ENCODE measurements around the gene DCTD. TPM values are rescaled to one million over a fixed set of nuclear protein-coding genes. Genes with fewer than 3 reads are reported as not detected.

Gene DCTD
- total RNA-seq, 3 donors from 2014 or later: 46.0 to 75.2 (median 48.2) TPM

GRCh38 chr4:182931691-182932345, 14.6 kb upstream of the DCTD start:
- H3K4me1 ChIP-seq: no peaks in the 10 kb centered on the region
- no peak for TF ChIP-seq POLR2AphosphoS5 (IDR thresholded peaks at IDR 0.05)
- TF ChIP-seq POLR2A (IDR thresholded peaks at IDR 0.05): no peak
- TF ChIP-seq CTCF (IDR thresholded peaks at IDR 0.05): no peak
- intact Hi-C loops (cut with DNase I; ENCODE audit: low total_unique reads): loop anchor here (10.0 kb wide), 1 partner anchor 323 kb away; no protein-coding TSS in a partner anchor
- H3K27me3 ChIP-seq: no peaks in the 10 kb centered on the region
- DNase-seq (ENCODE audit: low spot score in 2 of 2): no peak
- no peak overlapping the region for H3K4me3 ChIP-seq
- no peaks in the 10 kb centered on the region for H3K9me3 ChIP-seq
- no peaks in the 10 kb centered on the region for H3K36me3 ChIP-seq
- no peak overlapping the region for H3K27ac ChIP-seq

GRCh38 chr4:182930889-182931288, 13.7 kb upstream of the DCTD start:
- no peak for TF ChIP-seq CTCF (IDR thresholded peaks at IDR 0.05)
- no peak for TF ChIP-seq POLR2AphosphoS5 (IDR thresholded peaks at IDR 0.05)
- no peak for TF ChIP-seq POLR2A (IDR thresholded peaks at IDR 0.05)
- Histone ChIP-seq H3K27me3 (no peaks in the 10 kb centered on the region), H3K9me3 (no peaks in the 10 kb centered on the region), H3K36me3 (no peaks in the 10 kb centered on the region), H3K4me1 (no peaks in the 10 kb centered on the region), H3K27ac (no peak overlapping the region), H3K4me3 (no peak overlapping the region)
- intact Hi-C loops (cut with DNase I; ENCODE audit: low total_unique reads): loop anchor here (10.0 kb wide), 1 partner anchor 324 kb away; no protein-coding TSS in a partner anchor
- DNase-seq (ENCODE audit: low spot score in 2 of 2): no peak

- no peak overlapping the region for H3K27ac ChIP-seq
- no peaks in the 10 kb centered on the region for H3K4me1 ChIP-seq
- DNase-seq (ENCODE audit: low spot score in 2 of 2): no peak
- no peaks in the 10 kb centered on the region for H3K36me3 ChIP-seq
- H3K27me3 ChIP-seq: no peaks in the 10 kb centered on the region
- TF ChIP-seq POLR2A (IDR thresholded peaks at IDR 0.05): no peak
- no peak for TF ChIP-seq POLR2AphosphoS5 (IDR thresholded peaks at IDR 0.05)
- no peak for TF ChIP-seq CTCF (IDR thresholded peaks at IDR 0.05)
- intact Hi-C loops (cut with DNase I; ENCODE audit: low total_unique reads): no loop called here
- H3K9me3 ChIP-seq: no peaks in the 10 kb centered on the region
- no peak overlapping the region for H3K4me3 ChIP-seq
Observed at GRCh38 chr4:182929296-182929695, 12.1 kb upstream of the DCTD start.

- no peak for TF ChIP-seq CTCF (IDR thresholded peaks at IDR 0.05)
- TF ChIP-seq POLR2AphosphoS5 (IDR thresholded peaks at IDR 0.05): no peak
- no peak for TF ChIP-seq POLR2A (IDR thresholded peaks at IDR 0.05)
- intact Hi-C loops (cut with DNase I; ENCODE audit: low total_unique reads): no loop called here
- no peak overlapping the region for H3K27ac ChIP-seq
- no peaks in the 10 kb centered on the region for H3K4me1 ChIP-seq
- no peaks in the 10 kb centered on the region for H3K27me3 ChIP-seq
- H3K4me3 ChIP-seq: no peak overlapping the region
- DNase-seq (ENCODE audit: low spot score in 2 of 2): no peak
- no peaks in the 10 kb centered on the region for H3K9me3 ChIP-seq
- H3K36me3 ChIP-seq: no peaks in the 10 kb centered on the region
Observed at GRCh38 chr4:182928061-182928460, 10.9 kb upstream of the DCTD start.

GRCh38 chr4:182927505-182927904, 10.3 kb upstream of the DCTD start:
- Histone ChIP-seq H3K4me1 (no peaks in the 10 kb centered on the region), H3K4me3 (no peak overlapping the region), H3K36me3 (no peaks in the 10 kb centered on the region), H3K27me3 (no peaks in the 10 kb centered on the region), H3K27ac (no peak overlapping the region), H3K9me3 (no peaks in the 10 kb centered on the region)
- DNase-seq (ENCODE audit: low spot score in 2 of 2): no peak
- TF ChIP-seq POLR2AphosphoS5 (IDR thresholded peaks at IDR 0.05) (no peak), CTCF (IDR thresholded peaks at IDR 0.05) (no peak), POLR2A (IDR thresholded peaks at IDR 0.05) (no peak)
- intact Hi-C loops (cut with DNase I; ENCODE audit: low total_unique reads): no loop called here
